ENCODE results near the gene FN1. TPM values are rescaled to one million over a fixed set of nuclear protein-coding genes. Genes with fewer than 3 reads are reported as not detected.

Gene FN1
- total RNA-seq, 2 donors from 2014 or later, result 115 to 315 TPM

DNA sequence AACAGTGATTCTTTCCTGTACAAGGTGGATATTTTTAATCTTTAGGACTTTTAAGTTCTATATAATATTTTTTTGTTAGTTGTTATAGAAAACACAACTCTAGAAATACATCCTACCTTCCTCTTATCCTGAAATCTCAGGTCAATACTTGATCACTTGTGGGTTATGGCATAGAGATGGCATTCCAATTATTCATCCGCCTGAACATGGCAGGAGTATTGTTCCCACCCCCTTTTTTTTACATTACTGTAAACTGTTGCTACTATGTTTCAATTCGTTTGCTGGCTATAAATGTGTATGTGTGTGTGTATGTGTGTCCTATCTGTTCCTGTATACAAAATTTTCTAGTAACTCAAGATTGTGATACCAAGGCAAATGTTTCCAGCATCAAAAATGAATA lies 43.3 kb upstream of the FN1 start:
- H3K36me3 ChIP-seq, result no peaks in the 10 kb centered on the region
- no peak overlapping the region for H3K9ac ChIP-seq (ENCODE audit: low read depth in 2 of 2, low read length in 2 of 2)
- TF ChIP-seq, protein P1, sequence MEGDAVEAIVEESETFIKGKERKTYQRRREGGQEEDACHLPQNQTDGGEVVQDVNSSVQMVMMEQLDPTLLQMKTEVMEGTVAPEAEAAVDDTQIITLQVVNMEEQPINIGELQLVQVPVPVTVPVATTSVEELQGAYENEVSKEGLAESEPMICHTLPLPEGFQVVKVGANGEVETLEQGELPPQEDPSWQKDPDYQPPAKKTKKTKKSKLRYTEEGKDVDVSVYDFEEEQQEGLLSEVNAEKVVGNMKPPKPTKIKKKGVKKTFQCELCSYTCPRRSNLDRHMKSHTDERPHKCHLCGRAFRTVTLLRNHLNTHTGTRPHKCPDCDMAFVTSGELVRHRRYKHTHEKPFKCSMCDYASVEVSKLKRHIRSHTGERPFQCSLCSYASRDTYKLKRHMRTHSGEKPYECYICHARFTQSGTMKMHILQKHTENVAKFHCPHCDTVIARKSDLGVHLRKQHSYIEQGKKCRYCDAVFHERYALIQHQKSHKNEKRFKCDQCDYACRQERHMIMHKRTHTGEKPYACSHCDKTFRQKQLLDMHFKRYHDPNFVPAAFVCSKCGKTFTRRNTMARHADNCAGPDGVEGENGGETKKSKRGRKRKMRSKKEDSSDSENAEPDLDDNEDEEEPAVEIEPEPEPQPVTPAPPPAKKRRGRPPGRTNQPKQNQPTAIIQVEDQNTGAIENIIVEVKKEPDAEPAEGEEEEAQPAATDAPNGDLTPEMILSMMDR (IDR thresholded peaks at IDR 0.05), result no peak
- H3K27me3 ChIP-seq, result no peaks in the 10 kb centered on the region
- DNase-seq, result no peak
- no peak overlapping the region for H3K4me3 ChIP-seq
- H3K27ac ChIP-seq, result no peak overlapping the region
- H3K4me1 ChIP-seq, result no peaks in the 10 kb centered on the region
- intact Hi-C loops (cut with DNase I), result no loop called here
- no peaks in the 10 kb centered on the region for H3K9me3 ChIP-seq

DNA sequence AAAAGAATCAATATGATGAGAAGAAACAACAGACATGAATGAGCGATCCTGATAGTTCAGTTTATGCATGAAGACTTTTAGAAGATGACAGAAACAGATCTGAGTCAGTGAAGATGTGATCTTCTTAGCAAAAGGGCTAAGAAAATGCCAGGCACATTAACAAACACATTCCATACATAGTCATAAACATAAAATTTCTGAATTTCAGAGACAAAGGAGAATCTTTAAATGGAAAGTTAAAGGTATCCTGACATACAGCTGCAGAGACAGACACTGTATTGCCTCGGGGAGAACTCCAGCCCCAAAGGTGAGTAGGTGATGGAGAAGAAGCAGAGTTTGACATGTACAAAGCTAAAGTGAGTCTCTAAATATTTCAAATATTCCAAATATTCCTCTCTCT lies 40.6 kb upstream of the FN1 start:
- intact Hi-C loops (cut with DNase I), result no loop called here

DNA sequence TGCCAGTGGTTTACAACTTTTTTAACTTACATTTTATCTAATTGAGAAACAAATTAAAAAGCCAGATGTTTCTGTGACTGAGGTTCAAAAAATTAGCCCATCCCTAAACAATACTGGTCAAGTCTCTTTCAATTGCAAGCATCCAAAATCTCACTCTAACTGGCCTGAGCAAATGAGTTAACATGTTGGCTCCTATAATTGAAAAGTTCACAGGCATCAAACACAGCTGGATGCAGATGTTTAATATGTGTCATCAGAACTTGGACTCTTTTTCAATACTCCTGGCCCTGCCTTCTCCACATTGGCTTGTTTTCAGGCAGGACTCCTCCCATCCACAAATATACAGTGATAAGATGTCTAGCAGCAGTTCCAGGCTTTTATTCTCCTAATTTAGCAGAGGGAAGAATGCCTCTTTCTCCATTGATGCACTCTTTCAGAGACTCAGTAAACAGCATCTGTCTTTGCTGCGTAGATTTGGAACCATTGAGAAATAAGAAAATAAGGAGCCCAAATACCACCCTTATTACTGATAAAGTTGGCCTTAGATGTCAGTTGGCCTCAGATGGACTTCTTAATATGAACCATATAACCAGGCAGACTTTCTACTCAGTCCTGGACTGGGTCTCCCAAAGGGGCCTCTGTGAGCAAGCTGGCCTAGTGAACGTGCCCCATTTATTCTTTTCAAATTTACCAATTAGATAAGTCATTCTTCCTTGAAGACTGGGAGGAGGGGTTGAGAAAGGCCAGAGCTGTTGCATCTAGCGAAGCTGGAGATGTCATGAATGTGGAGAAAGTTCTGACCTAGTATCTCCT lies 30.4 kb upstream of the FN1 start:
- Histone ChIP-seq H3K9me3 (no peaks in the 10 kb centered on the region), H3K27me3 (no peaks in the 10 kb centered on the region), H3K4me1 (no peaks in the 10 kb centered on the region), H3K27ac (no peak overlapping the region), H3K36me3 (no peaks in the 10 kb centered on the region), H3K9ac (ENCODE audit: low read depth in 2 of 2, low read length in 2 of 2) (no peak overlapping the region), H3K4me3 (no peak overlapping the region)
- no peak for DNase-seq
- intact Hi-C loops (cut with DNase I), result no loop called here
- TF ChIP-seq, protein P1 (IDR thresholded peaks at IDR 0.05), result no peak

More for the DNA sequence above, 40.6 kb upstream of the FN1 start:
- H3K4me1 ChIP-seq, result no peaks in the 10 kb centered on the region
- no peaks in the 10 kb centered on the region for H3K27me3 ChIP-seq
- TF ChIP-seq, protein P1 (IDR thresholded peaks at IDR 0.05), result no peak
- no peak overlapping the region for H3K27ac ChIP-seq
- H3K9me3 ChIP-seq, result no peaks in the 10 kb centered on the region
- no peak for DNase-seq
- H3K36me3 ChIP-seq, result no peaks in the 10 kb centered on the region
- H3K9ac ChIP-seq (ENCODE audit: low read depth in 2 of 2, low read length in 2 of 2), result no peak overlapping the region
- H3K4me3 ChIP-seq, result no peak overlapping the region

DNA sequence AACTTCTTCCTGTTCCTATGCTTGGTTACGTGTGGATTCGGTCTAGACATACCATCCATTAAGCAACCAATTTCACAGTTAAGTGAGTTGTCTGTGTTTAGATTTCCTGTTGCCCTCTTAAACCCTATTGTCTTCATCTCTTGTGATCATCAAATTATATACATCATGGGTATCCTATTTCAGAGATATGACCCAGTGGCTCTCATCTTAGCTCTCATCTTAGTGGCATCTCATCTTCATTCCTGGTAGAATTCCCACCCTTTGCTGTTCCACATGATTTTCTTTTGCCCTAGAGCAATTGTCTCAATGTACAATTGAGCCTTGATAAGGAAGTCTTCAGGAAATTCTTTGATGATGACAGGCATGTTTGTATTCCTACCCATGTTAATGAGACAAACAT lies 29.4 kb upstream of the FN1 start:
- TF ChIP-seq, protein P1 (IDR thresholded peaks at IDR 0.05), result no peak
- H3K9ac ChIP-seq (ENCODE audit: low read depth in 2 of 2, low read length in 2 of 2), result no peak overlapping the region
- H3K36me3 ChIP-seq, result no peaks in the 10 kb centered on the region
- H3K27me3 ChIP-seq, result no peaks in the 10 kb centered on the region
- H3K9me3 ChIP-seq, result no peaks in the 10 kb centered on the region
- no peak overlapping the region for H3K4me3 ChIP-seq
- intact Hi-C loops (cut with DNase I), result no loop called here
- H3K27ac ChIP-seq, result no peak overlapping the region
- no peaks in the 10 kb centered on the region for H3K4me1 ChIP-seq
- no peak for DNase-seq

DNA sequence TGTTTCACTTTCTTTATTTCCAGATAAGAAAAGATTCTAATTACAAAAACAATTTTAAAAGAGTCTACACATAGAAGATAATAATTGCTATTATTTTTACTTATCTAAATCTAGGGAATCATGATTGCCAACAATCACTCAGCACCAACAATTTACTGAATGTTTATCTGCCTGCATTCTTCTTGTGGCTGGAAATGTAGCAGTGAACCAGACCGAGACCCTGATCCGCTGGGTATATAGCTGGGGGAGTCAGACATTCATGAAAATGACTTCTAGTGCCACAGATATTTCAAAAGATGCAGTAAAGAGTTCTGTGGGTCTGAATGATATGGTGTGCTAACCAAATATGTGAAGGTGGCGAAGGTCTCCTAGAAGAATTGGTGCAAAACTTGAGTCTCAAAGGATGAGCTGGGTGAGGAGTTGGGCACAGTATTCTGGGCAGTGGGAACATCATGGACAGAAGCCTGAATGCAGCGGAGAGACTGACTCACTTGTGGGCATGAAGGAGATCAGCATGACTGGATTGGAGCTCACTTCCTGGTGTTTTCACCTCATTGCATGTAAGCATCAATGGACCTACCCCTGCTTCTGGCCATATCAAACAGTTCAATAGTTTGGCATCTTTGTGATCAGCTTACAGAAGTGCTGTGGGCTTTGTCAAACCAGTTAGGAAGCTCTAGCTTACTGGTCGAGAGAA lies 26.1 kb upstream of the FN1 start:
- no peaks in the 10 kb centered on the region for H3K27me3 ChIP-seq
- H3K27ac ChIP-seq, result no peak overlapping the region
- no peaks in the 10 kb centered on the region for H3K4me1 ChIP-seq
- TF ChIP-seq, protein P1 (IDR thresholded peaks at IDR 0.05), result no peak
- no peaks in the 10 kb centered on the region for H3K36me3 ChIP-seq
- H3K9me3 ChIP-seq, result no peaks in the 10 kb centered on the region
- intact Hi-C loops (cut with DNase I), result loop anchor here (5.0 kb wide), 1 partner anchor 455 kb away; no protein-coding TSS in a partner anchor
- DNase-seq, result no peak
- H3K9ac ChIP-seq (ENCODE audit: low read depth in 2 of 2, low read length in 2 of 2), result no peak overlapping the region
- H3K4me3 ChIP-seq, result no peak overlapping the region
